Activated T-cell treated with anti-CD3 and anti-CD28 coated beads for 48 hours (primary cell): Measurements from ENCODE around the gene HDDC3.

Experiments
- DNase-seq: peaks from one replicate; pipeline ENCODE4 v3.0.0-alpha.2; 2020; ENCODE audit warnings: low read depth

HDDC3 gene

GRCh38 chr15:90953947-90954711 is 21.8 kb upstream of the HDDC3 start:
- no peak for DNase-seq

GRCh38 chr15:90952901-90953677 is 20.7 kb upstream of the HDDC3 start:
- DNase-seq: no peak

- no peak for DNase-seq
Observed at GRCh38 chr15:90950676-90951075, 18.3 kb upstream of the HDDC3 start.

GRCh38 chr15:90949979-90950675 is 17.8 kb upstream of the HDDC3 start:
- DNase-seq: no peak

GRCh38 chr15:90948506-90948905 is 16.2 kb upstream of the HDDC3 start:
- DNase-seq: no peak

GRCh38 chr15:90947577-90948357 is 15.4 kb upstream of the HDDC3 start:
- no peak for DNase-seq

GRCh38 chr15:90946941-90947576 is 14.7 kb upstream of the HDDC3 start:
- DNase-seq: no peak

- no peak for DNase-seq
Observed at GRCh38 chr15:90946538-90946937, 14.2 kb upstream of the HDDC3 start.

GRCh38 chr15:90945091-90945490 is 12.7 kb upstream of the HDDC3 start:
- DNase-seq: no peak

GRCh38 chr15:90942354-90943120 is 10.2 kb upstream of the HDDC3 start:
- DNase-seq: no peak

- no peak for DNase-seq
Observed at GRCh38 chr15:90941038-90941437, 8.7 kb upstream of the HDDC3 start.

GRCh38 chr15:90939756-90940155 is 7.4 kb upstream of the HDDC3 start:
- no peak for DNase-seq

- DNase-seq: no peak
Observed at GRCh38 chr15:90938261-90938660, 5.9 kb upstream of the HDDC3 start.

- no peak for DNase-seq
Observed at GRCh38 chr15:90936823-90937222, 4.5 kb upstream of the HDDC3 start.

GRCh38 chr15:90934949-90935751 is 2.8 kb upstream of the HDDC3 start, which contains the start of gene UNC45A:
Gene UNC45A (plus strand): TSS chr15:90935285. CDS start chr15:90935325, 40 bp downstream.
- peak; percentile 98 for DNase-seq

GRCh38 chr15:90934256-90934948 is 2.1 kb upstream of the HDDC3 start:
- DNase-seq: peak; percentile 86

GRCh38 chr15:90933301-90933700 is 952 bp upstream of the HDDC3 start:
- no peak for DNase-seq

- DNase-seq: no peak
Observed at GRCh38 chr15:90932660-90932991, 277 bp upstream of the HDDC3 start.

GRCh38 chr15:90931575-90931827 is 848 bp downstream of the HDDC3 start:
- DNase-seq: no peak
